22Rv1 (cell line): ENCODE results near the gene SMYD3.

ENCODE experiments used
- ZFX ChIP-seq: fragments of 450-650 bp; IDR thresholded peaks from 2 replicates; pipeline ENCODE4 v1.6.1; 2017; ENCODE audit warnings: antibody characterized with exemption, borderline replicate concordance
- TF ChIP-seq, protein P1 (sequence below): fragments of 450-650 bp; IDR thresholded peaks from 2 replicates; pipeline ENCODE4 v1.5.1; 2017; ENCODE audit warnings: mild to moderate bottlenecking

DNA sequence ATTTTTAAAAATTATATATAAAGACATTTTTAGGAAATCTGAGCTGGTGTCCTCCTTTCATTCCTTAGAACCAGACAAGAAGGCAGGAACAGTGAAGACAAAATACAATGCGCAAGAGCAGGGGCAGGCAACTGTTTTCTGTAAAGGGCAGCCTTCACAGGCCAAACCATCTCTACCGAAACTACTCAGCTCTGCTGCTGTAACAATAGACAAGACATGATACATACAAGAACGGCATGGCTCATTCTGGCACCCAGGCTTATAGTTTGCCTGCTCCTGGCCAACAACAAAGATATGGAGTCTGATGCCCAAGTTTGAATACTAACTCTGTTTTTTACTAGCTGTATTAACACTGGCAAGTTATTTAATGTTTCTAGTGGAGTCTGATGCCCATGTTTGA lies 232.0 kb downstream of the SMYD3 start:
- TF ChIP-seq, protein P1, sequence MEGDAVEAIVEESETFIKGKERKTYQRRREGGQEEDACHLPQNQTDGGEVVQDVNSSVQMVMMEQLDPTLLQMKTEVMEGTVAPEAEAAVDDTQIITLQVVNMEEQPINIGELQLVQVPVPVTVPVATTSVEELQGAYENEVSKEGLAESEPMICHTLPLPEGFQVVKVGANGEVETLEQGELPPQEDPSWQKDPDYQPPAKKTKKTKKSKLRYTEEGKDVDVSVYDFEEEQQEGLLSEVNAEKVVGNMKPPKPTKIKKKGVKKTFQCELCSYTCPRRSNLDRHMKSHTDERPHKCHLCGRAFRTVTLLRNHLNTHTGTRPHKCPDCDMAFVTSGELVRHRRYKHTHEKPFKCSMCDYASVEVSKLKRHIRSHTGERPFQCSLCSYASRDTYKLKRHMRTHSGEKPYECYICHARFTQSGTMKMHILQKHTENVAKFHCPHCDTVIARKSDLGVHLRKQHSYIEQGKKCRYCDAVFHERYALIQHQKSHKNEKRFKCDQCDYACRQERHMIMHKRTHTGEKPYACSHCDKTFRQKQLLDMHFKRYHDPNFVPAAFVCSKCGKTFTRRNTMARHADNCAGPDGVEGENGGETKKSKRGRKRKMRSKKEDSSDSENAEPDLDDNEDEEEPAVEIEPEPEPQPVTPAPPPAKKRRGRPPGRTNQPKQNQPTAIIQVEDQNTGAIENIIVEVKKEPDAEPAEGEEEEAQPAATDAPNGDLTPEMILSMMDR: no peak
- no peak for TF ChIP-seq ZFX
